Lung (tissue), 12 donors: ENCODE measurements around the gene MATR3. TPM values are rescaled to one million over a fixed set of nuclear protein-coding genes. Genes with fewer than 3 reads are reported as not detected.

ENCODE experiments used
- ATAC-seq: fragments of 200-7000 bp; cut with Tn5 transposase; one replicate; pipeline ENCODE4 v1.9.1; 2020; ENCODE audit warnings: moderate number of reproducible peaks; ENCODE audit not compliant: insufficient read depth, low FRiP score
- DNase-seq, 3 donors: peaks; one replicate each; pipeline ENCODE4 v3.0.0-alpha.2; 2013 to 2017
- H3K27ac ChIP-seq, 2 donors: one replicate each; pipeline ENCODE4 v1.5.1; 2013; ENCODE audit warnings: mild to moderate bottlenecking in 2 of 2, moderate library complexity in 2 of 2, control low read depth in 1 of 2, inconsistent platforms in 1 of 2, low read depth in 1 of 2, low read length in 1 of 2
- H3K27me3 ChIP-seq, 3 donors: one replicate each; pipeline ENCODE4 v1.5.1; 2013; ENCODE audit warnings: low read length in 2 of 3; ENCODE audit not compliant: control insufficient read depth in 3 of 3, insufficient read depth in 3 of 3
- H3K36me3 ChIP-seq, 4 donors: one replicate each; pipeline ENCODE4 v1.5.1; 2013; ENCODE audit warnings: low read length in 4 of 4, mild to moderate bottlenecking in 1 of 4, moderate library complexity in 1 of 4; ENCODE audit not compliant: control insufficient read depth in 4 of 4, insufficient read depth in 4 of 4
- H3K4me1 ChIP-seq, 5 donors: one replicate each; pipeline ENCODE4 v1.5.1; 2013; ENCODE audit warnings: low read length in 5 of 5, mild to moderate bottlenecking in 2 of 5, moderate library complexity in 1 of 5; ENCODE audit not compliant: control insufficient read depth in 5 of 5, insufficient read depth in 5 of 5
- H3K4me3 ChIP-seq: one replicate; pipeline ENCODE4 v1.5.1; 2013; ENCODE audit warnings: mild to moderate bottlenecking, control low read depth, moderate library complexity
- H3K9ac ChIP-seq, 2 donors: one replicate each; pipeline ENCODE4 v1.5.1; 2013; ENCODE audit warnings: low read length in 2 of 2, control low read depth in 1 of 2; ENCODE audit not compliant: insufficient read depth in 1 of 2
- H3K9me3 ChIP-seq, 4 donors: one replicate each; pipeline ENCODE4 v1.5.1; 2013; ENCODE audit warnings: low read length in 3 of 4, mild to moderate bottlenecking in 1 of 4, moderate library complexity in 1 of 4; ENCODE audit not compliant: control insufficient read depth in 4 of 4, insufficient read depth in 3 of 4
- WGBS, 2 donors: extraction: QIAGEN DNeasy Blood & Tissue Kit; methylation state at CpG; one replicate each; pipeline ENCODE4 v1.1.7; 2013; 5-methylcytosine and 5-hydroxymethylcytosine counted together
- polyA plus RNA-seq, 2 donors: library from polyadenylated mRNA; stranded (reverse); fragments of 200-250 nt; gene quantifications; one replicate each; pipeline ENCODE4 v1.2.1, GENCODE V29; 2013
- total RNA-seq, 2 donors: library from RNA; depleted of rRNA in 1 of 2; stranded (reverse); fragments of >200 nt in 1 of 2; gene quantifications; one replicate each; pipeline ENCODE4 v1.2.1, GENCODE V29; 2014 to 2021
- TF ChIP-seq, protein P1 (sequence below): IDR thresholded peaks from 2 replicates; pipeline ENCODE4 v1.5.1; 2012; ENCODE audit warnings: mild to moderate bottlenecking; ENCODE audit errors: control extremely low read depth, extremely low read depth
- donor health status: control.
- donor health status: control.
- donor health status: Bipolar disorder and iron deficiency.
- donor health status: healthy.
- donor health status: DM: yes; HTN: yes; CAD: no.

MATR3 gene
- total and polyA plus RNA-seq, 4 donors = 89.9 to 461 (median 100) TPM

DNA sequence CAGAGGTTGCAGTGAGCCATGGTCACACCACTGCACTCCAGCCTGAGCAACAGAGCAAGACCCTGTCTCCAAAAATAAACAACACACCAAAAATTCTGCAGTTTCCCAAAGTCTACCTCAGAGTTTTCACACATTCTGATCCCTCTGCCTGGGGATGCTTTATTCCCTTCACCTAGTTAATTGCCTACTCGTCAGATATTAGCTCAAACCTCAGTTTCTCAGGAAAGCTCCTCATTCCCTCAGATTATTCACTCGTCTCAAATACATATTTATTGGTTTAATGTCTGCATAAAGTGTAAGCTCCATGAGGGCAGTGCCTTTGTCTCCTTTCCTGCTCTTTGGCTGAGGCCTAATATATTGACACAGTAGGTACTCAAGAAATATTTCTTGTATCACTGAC lies 2.5 kb upstream of the MATR3 start:
- H3K27ac ChIP-seq = no peak overlapping the region
- WGBS, 2 donors = 96 to 97% methylated on average over 2 of the region's 2 CpGs
- no peaks in the 10 kb centered on the region for H3K27me3 ChIP-seq
- H3K9me3 ChIP-seq = no peaks in the 10 kb centered on the region
- TF ChIP-seq, protein P1, sequence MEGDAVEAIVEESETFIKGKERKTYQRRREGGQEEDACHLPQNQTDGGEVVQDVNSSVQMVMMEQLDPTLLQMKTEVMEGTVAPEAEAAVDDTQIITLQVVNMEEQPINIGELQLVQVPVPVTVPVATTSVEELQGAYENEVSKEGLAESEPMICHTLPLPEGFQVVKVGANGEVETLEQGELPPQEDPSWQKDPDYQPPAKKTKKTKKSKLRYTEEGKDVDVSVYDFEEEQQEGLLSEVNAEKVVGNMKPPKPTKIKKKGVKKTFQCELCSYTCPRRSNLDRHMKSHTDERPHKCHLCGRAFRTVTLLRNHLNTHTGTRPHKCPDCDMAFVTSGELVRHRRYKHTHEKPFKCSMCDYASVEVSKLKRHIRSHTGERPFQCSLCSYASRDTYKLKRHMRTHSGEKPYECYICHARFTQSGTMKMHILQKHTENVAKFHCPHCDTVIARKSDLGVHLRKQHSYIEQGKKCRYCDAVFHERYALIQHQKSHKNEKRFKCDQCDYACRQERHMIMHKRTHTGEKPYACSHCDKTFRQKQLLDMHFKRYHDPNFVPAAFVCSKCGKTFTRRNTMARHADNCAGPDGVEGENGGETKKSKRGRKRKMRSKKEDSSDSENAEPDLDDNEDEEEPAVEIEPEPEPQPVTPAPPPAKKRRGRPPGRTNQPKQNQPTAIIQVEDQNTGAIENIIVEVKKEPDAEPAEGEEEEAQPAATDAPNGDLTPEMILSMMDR = no peak
- ATAC-seq = no peak
- H3K4me3 ChIP-seq = no peak overlapping the region
- peaks cover 0 to 7% (median under 1%) of the 10 kb centered on the region in 4 donors for H3K36me3 ChIP-seq
- H3K4me1 ChIP-seq = peaks cover 2 to 11% (median 5%) of the 10 kb centered on the region in 5 donors
- H3K9ac ChIP-seq = no peak overlapping the region
- DNase-seq = no peak

GRCh38 chr5:139293202-139293506 lies 386 bp upstream of the MATR3 start:
- WGBS, 2 donors = 26 to 27% methylated on average over 11 of the region's 11 CpGs
- ATAC-seq = no peak
- H3K9ac ChIP-seq = peak overlapping the region; percentile 99 to 100
- peak overlapping the region; percentile 86 to 99 for H3K27ac ChIP-seq
- DNase-seq = no peak
- H3K4me1 ChIP-seq = peaks cover 5 to 32% (median 10%) of the 10 kb centered on the region in 5 donors
- H3K36me3 ChIP-seq = peaks cover 0 to 7% (median 0%) of the 10 kb centered on the region in 4 donors
- TF ChIP-seq, protein P1 = no peak
- H3K27me3 ChIP-seq = no peaks in the 10 kb centered on the region
- no peak overlapping the region for H3K4me3 ChIP-seq
- no peaks in the 10 kb centered on the region for H3K9me3 ChIP-seq

GRCh38 chr5:139294374-139295165 lies 1.0 kb downstream of the MATR3 start:
- TF ChIP-seq, protein P1 = no peak
- H3K4me1 ChIP-seq = peaks cover 10 to 40% (median 16%) of the 10 kb centered on the region in 5 donors
- peak overlapping the region; percentile 72 for H3K4me3 ChIP-seq
- H3K36me3 ChIP-seq = peaks cover 0 to 7% (median 0%) of the 10 kb centered on the region in 4 donors
- WGBS, 2 donors = 1% methylated on average over 48 of the region's 48 CpGs
- H3K9me3 ChIP-seq = no peaks in the 10 kb centered on the region
- peak; percentile 39 for ATAC-seq
- peak overlapping the region; percentile 96 to 99 for H3K9ac ChIP-seq
- H3K27ac ChIP-seq = peak overlapping the region; percentile 99 to 100
- no peaks in the 10 kb centered on the region for H3K27me3 ChIP-seq
- DNase-seq = peak; percentile 88 to 93 (median 93)
